HCT116 (cell line): ENCODE data around the gene NEU4. TPM values are rescaled to one million over a fixed set of nuclear protein-coding genes. Genes with fewer than 3 reads are reported as not detected.

Experiments
- ATAC-seq: fragments of 200-7000 bp; cut with Tn5 transposase; 2 replicates; pipeline ENCODE4 v1.9.1; 2020; ENCODE audit warnings: mild to moderate bottlenecking, moderate library complexity
- BruUV-seq: library from RNA; stranded (reverse); fragments of 400-500 nt; replicated peaks from 2 replicates; lab custom pipeline; 2021; lab: Mats Ljungman, UMichigan
- CTCF ChIA-PET: fragments of 300-600 bp; sonication (Branson Sonifier 250); formaldehyde crosslinking; loops from one replicate; lab custom pipeline; 2021; ENCODE audit warnings: antibody characterized with exemption; lab: Charles Lee
- POLR2A ChIA-PET: fragments of 300-600, 350-600 bp; sonication (Branson Sonifier 250); formaldehyde crosslinking; loops from one replicate; lab custom pipeline; 2021; ENCODE audit warnings: antibody characterized with exemption; lab: Charles Lee
- RAD21 ChIA-PET, 2 experiments: fragments of 300-600 bp; sonication (Branson Sonifier 250); formaldehyde crosslinking; loops; one replicate each; lab custom pipeline; 2023; ENCODE audit warnings: low total read pairs in 2 of 2; ENCODE audit not compliant: uncharacterized antibody in 2 of 2, unreplicated experiment in 2 of 2, low non-redundant PET in 1 of 2; lab: Charles Lee
- DNase-seq: peaks from one replicate; pipeline ENCODE4 v3.0.0-alpha.2; 2010; ENCODE audit warnings: low read depth, low spot score
- H2AFZ ChIP-seq: fragments of 200-600 bp; shearing (Covaris generic), sonication (generic); 2 replicates; pipeline ENCODE4 v1.6.1; 2017; ENCODE audit warnings: low read depth, mixed run types, mixed read lengths, antibody characterized with exemption, low read length; ENCODE audit not compliant: poor library complexity, severe bottlenecking
- H3K27ac ChIP-seq: 2 replicates; pipeline ENCODE4 v1.5.1; 2012; ENCODE audit warnings: low read depth, low read length
- H3K27me3 ChIP-seq: fragments of 200-600 bp; sonication (generic); 2 replicates; pipeline ENCODE4 v1.6.1; 2016; ENCODE audit warnings: mixed run types, low read length, mixed read lengths; ENCODE audit not compliant: insufficient read depth
- H3K36me3 ChIP-seq, 2 experiments: fragments of 200-500 bp in 1 of 2; fragments of 200-600 bp in 1 of 2; sonication (Bioruptor generic) in 1 of 2; sonication (generic) in 1 of 2; 2 replicates each; pipeline versions ENCODE4 v1.5.1 to v1.6.1; 2014 to 2016; ENCODE audit warnings: low read length in 2 of 2, inconsistent platforms in 1 of 2, mixed read lengths in 1 of 2, mixed run types in 1 of 2; ENCODE audit not compliant: insufficient read depth in 2 of 2, control insufficient read depth in 1 of 2
- H3K4me1 ChIP-seq, 2 experiments: fragments of 200-600 bp in 1 of 2; sonication (generic) in 1 of 2; 2 replicates each; pipeline versions ENCODE4 v1.5.1 to v1.6.1; 2012 to 2017; ENCODE audit warnings: low read length in 2 of 2, inconsistent platforms in 1 of 2, mild to moderate bottlenecking in 1 of 2, mixed read lengths in 1 of 2, mixed run types in 1 of 2, moderate library complexity in 1 of 2; ENCODE audit not compliant: insufficient read depth in 2 of 2, control insufficient read depth in 1 of 2
- H3K4me2 ChIP-seq: fragments of 200-600 bp; sonication (generic); 2 replicates; pipeline ENCODE4 v1.6.1; 2017; ENCODE audit warnings: mixed run types, low read length, mixed read lengths
- H3K4me3 ChIP-seq, 2 experiments: fragments of 200-600 bp in 1 of 2; sonication (generic) in 1 of 2; replicated peaks in 1 of 2; 2 replicates each; pipeline ENCODE4 v1.5.1; 2011 to 2016; ENCODE audit warnings: low read length in 2 of 2, control low read depth in 1 of 2, low read depth in 1 of 2, mild to moderate bottlenecking in 1 of 2, mixed read lengths in 1 of 2, mixed run types in 1 of 2
- H3K79me2 ChIP-seq: fragments of 200-600 bp; sonication (generic); 2 replicates; pipeline ENCODE4 v1.6.1; 2017; ENCODE audit warnings: mild to moderate bottlenecking, mixed run types, low read length, moderate library complexity, mixed read lengths; ENCODE audit not compliant: insufficient read depth
- H3K9ac ChIP-seq: fragments of 200-600 bp; sonication (generic); 2 replicates; pipeline ENCODE4 v1.6.1; 2016; ENCODE audit warnings: low read length, mixed read lengths
- H3K9me2 ChIP-seq: fragments of 200-600 bp; sonication (generic), shearing (Covaris generic); 2 replicates; pipeline ENCODE4 v1.6.1; 2017; ENCODE audit warnings: mixed run types, mild to moderate bottlenecking, moderate library complexity; ENCODE audit not compliant: insufficient read depth
- H3K9me3 ChIP-seq, 2 experiments: fragments of 200-500 bp in 1 of 2; fragments of 200-600 bp in 1 of 2; sonication (Bioruptor generic) in 1 of 2; sonication (generic) in 1 of 2; 2 replicates each; pipeline ENCODE4 v1.6.1; 2014 to 2017; ENCODE audit warnings: low read length in 2 of 2, mixed read lengths in 2 of 2, inconsistent platforms in 1 of 2, low read depth in 1 of 2, mild to moderate bottlenecking in 1 of 2, mixed run types in 1 of 2, moderate library complexity in 1 of 2; ENCODE audit not compliant: control insufficient read depth in 1 of 2, insufficient read depth in 1 of 2
- H4K20me1 ChIP-seq: fragments of 200-600 bp; sonication (generic), shearing (Covaris generic); 2 replicates; pipeline ENCODE4 v1.6.1; 2017; ENCODE audit warnings: mixed run types, mild to moderate bottlenecking, moderate library complexity; ENCODE audit not compliant: insufficient read depth
- CBX3 ChIP-seq: IDR thresholded peaks from 2 replicates; pipeline ENCODE4 v1.6.1; 2012; ENCODE audit warnings: low read depth
- CTCF ChIP-seq, 3 experiments: fragments of 200-600 bp in 1 of 3; sonication (generic) in 1 of 3; IDR thresholded peaks in 2 of 3; conservative IDR thresholded peaks in 1 of 3; 2 replicates each; pipeline ENCODE4 v1.5.1; 2012 to 2017; ENCODE audit warnings: low read depth in 2 of 3, low read length in 2 of 3, antibody characterized with exemption in 1 of 3, borderline replicate concordance in 1 of 3, control low read depth in 1 of 3, mild to moderate bottlenecking in 1 of 3, mixed read lengths in 1 of 3, mixed run types in 1 of 3, moderate library complexity in 1 of 3; ENCODE audit not compliant: insufficient read depth in 1 of 3
- JUND ChIP-seq: IDR thresholded peaks from 2 replicates; pipeline ENCODE4 v1.6.1; 2012
- MAX ChIP-seq: IDR thresholded peaks from 2 replicates; pipeline ENCODE4 v1.6.1; 2012
- POLR2A ChIP-seq: IDR thresholded peaks from 2 replicates; pipeline ENCODE4 v1.7.0; 2011; ENCODE audit warnings: borderline replicate concordance; ENCODE audit not compliant: insufficient read depth, insufficient read length; ENCODE audit errors: extremely low read depth
- SIN3A ChIP-seq: IDR thresholded peaks from 2 replicates; pipeline ENCODE4 v1.6.1; 2012; ENCODE audit warnings: low read depth
- SP1 ChIP-seq: IDR thresholded peaks from 2 replicates; pipeline ENCODE4 v1.6.1; 2012; ENCODE audit warnings: low read depth
- TCF7L2 ChIP-seq: IDR thresholded peaks from 2 replicates; pipeline ENCODE4 v1.7.0; 2011; ENCODE audit warnings: borderline replicate concordance, inconsistent platforms; ENCODE audit not compliant: insufficient read depth, insufficient read length; ENCODE audit errors: extremely low read depth
- intact Hi-C: fragments of 100-400 bp; cut with micrococcal nuclease; formaldehyde crosslinking; loops from 2 replicates; pipeline ENCODE4 v1.10.0; 2022
- total RNA-seq: library from RNA; stranded (reverse); gene quantifications from one replicate; pipeline ENCODE4 v1.2.1, GENCODE V29; 2021; ENCODE audit not compliant: unreplicated experiment

NEU4 gene
- total RNA-seq, 1 experiment from 2014 or later: 0.34 TPM

GRCh38 chr2:241812730-241813643 is 4.0 kb downstream of the NEU4 start (continued):
- no peak for TF ChIP-seq CBX3
- TF ChIP-seq TCF7L2: no peak
- no peak for TF ChIP-seq CTCF (IDR thresholded peaks at IDR 0.05 in 2 of 3, conservative IDR thresholded peaks at IDR 0.05 in 1 of 3; ENCODE audit: borderline replicate concordance in 1 of 3, insufficient read depth in 1 of 3, low read depth in 2 of 3, low read length in 2 of 3)
- no peak for TF ChIP-seq MAX
- TF ChIP-seq JUND: no peak

- TF ChIP-seq CTCF (IDR thresholded peaks at IDR 0.05 in 2 of 3, conservative IDR thresholded peaks at IDR 0.05 in 1 of 3; ENCODE audit: borderline replicate concordance in 1 of 3, insufficient read depth in 1 of 3, low read depth in 2 of 3, low read length in 2 of 3): no peak
- TF ChIP-seq SP1: no peak
- no peak for TF ChIP-seq SIN3A
- no peak for TF ChIP-seq POLR2A
- ChIA-PET POLR2A (no interaction called here), RAD21 (no interaction called here), CTCF (no interaction called here)
- Histone ChIP-seq H3K79me2 (no peaks in the 10 kb centered on the region), H3K4me3 (no peak overlapping the region), H3K27me3 (no peaks in the 10 kb centered on the region), H3K36me3 (no peaks in the 10 kb centered on the region), H3K4me1 (no peaks in the 10 kb centered on the region), H3K9me3 (no peaks in the 10 kb centered on the region), H3K4me2 (no peak overlapping the region), H3K9me2 (no peaks in the 10 kb centered on the region), H3K9ac (no peak overlapping the region), H4K20me1 (no peaks in the 10 kb centered on the region), H3K27ac (no peak overlapping the region), H2AFZ (no peak overlapping the region)
- no peak for ATAC-seq
- intact Hi-C loops: no loop called here
- DNase-seq: no peak
- no TSS peak for BruUV-seq
These were observed 4.8 kb downstream of the NEU4 start for GRCh38 chr2:241813644-241814392.
